Type B pancreatic cell (in vitro differentiated cells): ENCODE measurements around the gene POLRMT. TPM values are rescaled to one million over a fixed set of nuclear protein-coding genes. Genes with fewer than 3 reads are reported as not detected.
"Not testable (repeated sequence)": the region's sequence is repeated elsewhere in the genome, so short reads cannot be mapped to it uniquely, and the experiment has no call there.

Source experiments
- DNase-seq: peaks from one replicate; pipeline ENCODE4 v3.0.0; 2021; ENCODE audit warnings: mixed read lengths; ENCODE audit not compliant: unreplicated experiment; ENCODE audit errors: extremely low spot score
- H3K27ac Mint-ChIP-seq: 2 replicates; pipeline ENCODE4 v1.8.0; 2021; ENCODE audit warnings: mild to moderate bottlenecking, mixed read lengths
- H3K27me3 Mint-ChIP-seq: 2 replicates; pipeline ENCODE4 v1.8.0; 2021; ENCODE audit warnings: mixed read lengths
- H3K36me3 Mint-ChIP-seq: 2 replicates; pipeline ENCODE4 v1.8.0; 2021; ENCODE audit warnings: mixed read lengths
- H3K4me1 Mint-ChIP-seq: one replicate; pipeline ENCODE4 v1.8.0; 2021; ENCODE audit warnings: mixed read lengths; ENCODE audit not compliant: unreplicated experiment
- H3K4me3 Mint-ChIP-seq: 2 replicates; pipeline ENCODE4 v1.8.0; 2021; ENCODE audit warnings: mild to moderate bottlenecking, mixed read lengths
- H3K9me3 Mint-ChIP-seq: 2 replicates; pipeline ENCODE4 v1.8.0; 2021; ENCODE audit warnings: mixed read lengths
- CTCF ChIP-seq: fragments of 200-600 bp; sonication (generic); conservative IDR thresholded peaks from 2 replicates; pipeline ENCODE4 v1.5.0; 2021; ENCODE audit warnings: antibody characterized with exemption, mild to moderate bottlenecking
- total RNA-seq: library from RNA; stranded (reverse); gene quantifications from 2 replicates; pipeline ENCODE4 v1.2.1, GENCODE V29; 2021; ENCODE audit warnings: low replicate concordance

The POLRMT gene
- total RNA-seq, 1 donor from 2014 or later = 59.8 TPM

GRCh38 chr19:676007-676338, 42.6 kb upstream of the POLRMT start:
- Mint-ChIP-seq H3K9me3 (no peaks in the 10 kb centered on the region), H3K4me3 (peak overlapping the region; percentile 36), H3K4me1 (peaks cover 7% of the 10 kb centered on the region), H3K27me3 (peaks cover 6% of the 10 kb centered on the region), H3K36me3 (no peaks in the 10 kb centered on the region), H3K27ac (no peak overlapping the region)
- no peak for TF ChIP-seq CTCF
- no peak for DNase-seq

GRCh38 chr19:674282-675151, 41.2 kb upstream of the POLRMT start:
- Mint-ChIP-seq H3K9me3 (no peaks in the 10 kb centered on the region), H3K36me3 (no peaks in the 10 kb centered on the region), H3K4me1 (peaks cover 7% of the 10 kb centered on the region), H3K4me3 (peak overlapping the region; percentile 85), H3K27me3 (peaks cover 6% of the 10 kb centered on the region), H3K27ac (peak overlapping the region; percentile 87)
- no peak for TF ChIP-seq CTCF
- DNase-seq = peak; percentile 69

GRCh38 chr19:670609-671075, 37.3 kb upstream of the POLRMT start:
- TF ChIP-seq CTCF = peak; percentile 54
- peaks cover 6% of the 10 kb centered on the region for H3K27me3 Mint-ChIP-seq
- H3K36me3 Mint-ChIP-seq = no peaks in the 10 kb centered on the region
- H3K9me3 Mint-ChIP-seq = no peaks in the 10 kb centered on the region
- peaks cover 7% of the 10 kb centered on the region for H3K4me1 Mint-ChIP-seq
- no peak overlapping the region for H3K4me3 Mint-ChIP-seq
- H3K27ac Mint-ChIP-seq = no peak overlapping the region
- no peak for DNase-seq

GRCh38 chr19:668675-669434, 35.5 kb upstream of the POLRMT start:
- H3K36me3 Mint-ChIP-seq, H3K4me1 Mint-ChIP-seq, H3K9me3 Mint-ChIP-seq, DNase-seq, H3K4me3 Mint-ChIP-seq, H3K27ac Mint-ChIP-seq, H3K27me3 Mint-ChIP-seq: not testable (repeated sequence)

- not testable (repeated sequence) for H3K9me3 Mint-ChIP-seq, H3K36me3 Mint-ChIP-seq, H3K4me3 Mint-ChIP-seq, H3K27me3 Mint-ChIP-seq, H3K4me1 Mint-ChIP-seq, H3K27ac Mint-ChIP-seq, DNase-seq
Measured at GRCh38 chr19:666985-667573, 33.7 kb upstream of the POLRMT start.

GRCh38 chr19:664913-665443, 31.6 kb upstream of the POLRMT start:
- DNase-seq = peak; percentile 93
- Mint-ChIP-seq H3K4me3 (peak overlapping the region; percentile 83), H3K27me3 (no peaks in the 10 kb centered on the region), H3K36me3 (no peaks in the 10 kb centered on the region), H3K9me3 (no peaks in the 10 kb centered on the region), H3K27ac (peak overlapping the region; percentile 87), H3K4me1 (peaks cover 14% of the 10 kb centered on the region)
- peak; percentile 97 for TF ChIP-seq CTCF
